Loucy (cell line): ENCODE data around the gene HSPE1.

ENCODE experiments used
- CTCF ChIP-seq: fragments of 200-600 bp; sonication (generic); conservative IDR thresholded peaks from 2 replicates; pipeline ENCODE4 v1.5.1; 2014; ENCODE audit warnings: mild to moderate bottlenecking, antibody characterized with exemption, low read length
- EZH2phosphoT487 ChIP-seq: fragments of 200-600 bp; IDR thresholded peaks from 2 replicates; pipeline ENCODE4 v1.6.1; 2018; ENCODE audit warnings: antibody characterized with exemption, mild to moderate bottlenecking, moderate library complexity, borderline replicate concordance

GRCh38 chr2:197506658-197507057 is 6.5 kb downstream of the HSPE1 start:
- no peak for TF ChIP-seq CTCF
- no peak for TF ChIP-seq EZH2phosphoT487
